ENCODE data around the gene FHIT. TPM values are rescaled to one million over a fixed set of nuclear protein-coding genes. Genes with fewer than 3 reads are reported as not detected.

Gene FHIT
- total RNA-seq, 2 donors from 2014 or later = 6.8 to 12.3 TPM

DNA sequence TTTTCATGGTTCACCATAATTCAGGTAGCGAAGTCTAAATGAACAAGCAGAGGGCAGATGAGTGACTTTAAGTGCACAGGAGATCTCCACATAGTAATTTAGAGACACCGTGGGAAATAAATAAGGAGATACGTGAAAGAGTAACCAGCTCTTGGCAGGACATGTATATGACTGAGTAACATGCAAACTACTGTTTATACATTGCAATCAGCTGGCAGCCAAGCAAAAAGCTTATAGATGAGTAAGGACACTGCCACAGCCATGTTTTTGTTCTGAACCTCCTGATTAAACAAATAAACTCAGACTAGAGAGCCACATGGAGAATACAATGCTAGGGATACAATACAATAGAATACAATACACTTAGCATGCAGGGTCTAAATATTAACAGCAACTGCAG lies 252.4 kb downstream of the FHIT start:
- H3K9ac ChIP-seq (ENCODE audit: extremely low read depth, low read length, poor library complexity, severe bottlenecking) = no peak overlapping the region
- H3K9me3 ChIP-seq (ENCODE audit: control insufficient read depth, low read length) = no peaks in the 10 kb centered on the region
- Mint-ChIP-seq H3K27me3 (ENCODE audit: insufficient read depth) (no peaks in the 10 kb centered on the region), H3K36me3 (ENCODE audit: low read depth) (no peaks in the 10 kb centered on the region), H3K9me3 (no peaks in the 10 kb centered on the region), H3K4me3 (no peak overlapping the region), H3K27ac (no peak overlapping the region), H3K4me1 (peaks cover 21% of the 10 kb centered on the region)
- H3K27me3 ChIP-seq (ENCODE audit: control insufficient read depth, insufficient read depth, low read length, poor library complexity, severe bottlenecking) = no peaks in the 10 kb centered on the region
- no peak overlapping the region for H3K4me3 ChIP-seq (ENCODE audit: low read length)
- no peak for TF ChIP-seq CTCF (conservative IDR thresholded peaks at IDR 0.05)
- no peaks in the 10 kb centered on the region for H3K4me1 ChIP-seq (ENCODE audit: control insufficient read depth, insufficient read depth, low read length)
- no peaks in the 10 kb centered on the region for H3K36me3 ChIP-seq (ENCODE audit: control insufficient read depth, insufficient read depth, low read length)
- DNase-seq = no peak
- 90 to 98% methylated on average over 3 of the region's 3 CpGs for WGBS, 2 experiments (ENCODE audit: insufficient coverage in 1 of 2, insufficient read length in 1 of 2)
- H3K27ac ChIP-seq (ENCODE audit: low read depth, low read length) = no peak overlapping the region

DNA sequence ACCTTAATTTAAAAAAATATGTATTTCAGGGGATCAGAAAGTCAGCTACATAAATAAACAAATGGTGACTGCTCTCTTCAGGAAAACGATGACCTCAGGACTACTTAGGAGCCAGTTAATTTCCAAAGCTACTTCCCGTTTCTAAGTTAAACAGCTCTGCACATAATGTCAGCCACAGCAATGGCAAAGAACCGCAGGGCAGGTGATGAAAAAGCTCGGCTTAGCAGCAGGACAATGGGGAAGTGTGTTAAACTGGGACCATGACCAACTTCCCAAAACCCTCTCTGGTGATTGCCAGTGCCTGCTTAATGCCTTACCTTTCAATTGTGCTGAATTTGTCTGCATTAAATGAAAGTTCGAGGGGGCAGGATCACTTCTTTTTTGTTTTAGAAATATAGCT lies 258.9 kb downstream of the FHIT start:
- no peaks in the 10 kb centered on the region for H3K36me3 ChIP-seq (ENCODE audit: control insufficient read depth, insufficient read depth, low read length)
- Mint-ChIP-seq H3K9me3 (peaks cover 16% of the 10 kb centered on the region), H3K36me3 (ENCODE audit: low read depth) (peaks cover 5% of the 10 kb centered on the region), H3K4me3 (no peak overlapping the region), H3K4me1 (peaks cover 25% of the 10 kb centered on the region), H3K27ac (no peak overlapping the region), H3K27me3 (ENCODE audit: insufficient read depth) (no peaks in the 10 kb centered on the region)
- H3K4me1 ChIP-seq (ENCODE audit: control insufficient read depth, insufficient read depth, low read length) = no peaks in the 10 kb centered on the region
- H3K27ac ChIP-seq (ENCODE audit: low read depth, low read length) = no peak overlapping the region
- no peak overlapping the region for H3K9ac ChIP-seq (ENCODE audit: extremely low read depth, low read length, poor library complexity, severe bottlenecking)
- peaks cover 18% of the 10 kb centered on the region for H3K9me3 ChIP-seq (ENCODE audit: control insufficient read depth, low read length)
- WGBS, 2 experiments (ENCODE audit: insufficient coverage in 1 of 2, insufficient read length in 1 of 2) = 91 to 94% methylated on average over 3 to 5 of the region's 5 CpGs
- H3K4me3 ChIP-seq (ENCODE audit: low read length) = no peak overlapping the region
- no peak for DNase-seq
- H3K27me3 ChIP-seq (ENCODE audit: control insufficient read depth, insufficient read depth, low read length, poor library complexity, severe bottlenecking) = no peaks in the 10 kb centered on the region
- no peak for TF ChIP-seq CTCF (conservative IDR thresholded peaks at IDR 0.05)

DNA sequence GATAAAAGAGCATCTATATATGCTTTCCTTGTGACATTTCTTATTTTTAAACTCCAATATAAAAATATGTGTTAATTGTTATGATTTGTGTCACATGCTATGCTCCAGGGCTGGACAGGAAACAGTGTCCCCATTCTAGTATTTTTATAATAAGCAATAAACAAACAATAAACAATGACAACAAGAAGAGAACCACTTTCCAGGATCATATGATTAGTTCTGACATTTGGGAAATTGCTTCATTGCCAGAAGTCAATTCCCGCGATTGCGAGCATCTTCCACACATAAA lies 260.9 kb downstream of the FHIT start:
- no peak overlapping the region for H3K9ac ChIP-seq (ENCODE audit: extremely low read depth, low read length, poor library complexity, severe bottlenecking)
- H3K27me3 Mint-ChIP-seq (ENCODE audit: insufficient read depth) = no peaks in the 10 kb centered on the region
- DNase-seq = no peak
- H3K27ac Mint-ChIP-seq = no peak overlapping the region
- H3K4me1 ChIP-seq (ENCODE audit: control insufficient read depth, insufficient read depth, low read length) = no peaks in the 10 kb centered on the region
- H3K4me1 Mint-ChIP-seq = peaks cover 10% of the 10 kb centered on the region
- no peak for TF ChIP-seq CTCF (conservative IDR thresholded peaks at IDR 0.05)
- no peaks in the 10 kb centered on the region for H3K27me3 ChIP-seq (ENCODE audit: control insufficient read depth, insufficient read depth, low read length, poor library complexity, severe bottlenecking)
- no peak overlapping the region for H3K27ac ChIP-seq (ENCODE audit: low read depth, low read length)
- H3K4me3 Mint-ChIP-seq = no peak overlapping the region
- peaks cover 9% of the 10 kb centered on the region for H3K36me3 Mint-ChIP-seq (ENCODE audit: low read depth)
- H3K9me3 ChIP-seq (ENCODE audit: control insufficient read depth, low read length) = peaks cover 38% of the 10 kb centered on the region
- H3K36me3 ChIP-seq (ENCODE audit: control insufficient read depth, insufficient read depth, low read length) = no peaks in the 10 kb centered on the region
- peaks cover 36% of the 10 kb centered on the region for H3K9me3 Mint-ChIP-seq
- WGBS, 2 experiments (ENCODE audit: insufficient coverage in 1 of 2, insufficient read length in 1 of 2) = 100% methylated on average over 1 to 3 of the region's 3 CpGs
- H3K4me3 ChIP-seq (ENCODE audit: low read length) = no peak overlapping the region
